ENCODE measurements around the gene EIF4E1B.

- TF ChIP-seq CTCF (conservative IDR thresholded peaks at IDR 0.05; ENCODE audit: low read depth, low read length) (no peak), EZH2 (IDR thresholded peaks at IDR 0.05; ENCODE audit: borderline replicate concordance, low read depth, low read length, poor library complexity, severe bottlenecking) (no peak)
Observed at GRCh38 chr5:176652136-176652535, 21.7 kb downstream of the EIF4E1B start.
